ENCODE measurements around the gene CTBP1. TPM values are rescaled to one million over a fixed set of nuclear protein-coding genes. Genes with fewer than 3 reads are reported as not detected.

Gene CTBP1
- total and polyA plus RNA-seq, 7 experiments from 2014 or later, result 57.2 to 233 (median 180) TPM

GRCh38 chr4:1274871-1275270 is 25.9 kb upstream of the CTBP1 start:
- ChIA-PET POLR2A (no interaction called here), CTCF (interaction anchor here (0.6 kb wide), 1 partner anchor 74 kb away, joined by 3 read pairs; no protein-coding TSS in a partner anchor)
- DNase-seq (no peak), ATAC-seq (no peak)
- H3K36me3 ChIP-seq (ENCODE audit: control insufficient read depth in 2 of 3, insufficient read depth in 3 of 3, low read length in 3 of 3), result no peaks in the 10 kb centered on the region
- no peaks in the 10 kb centered on the region for H3K4me1 Mint-ChIP-seq
- peaks cover 0 to 9% (median 0%) of the 10 kb centered on the region in 11 donors for H3K9me3 Mint-ChIP-seq
- H3K27ac Mint-ChIP-seq, result no peak overlapping the region
- no peaks in the 10 kb centered on the region for H3K9me3 ChIP-seq (ENCODE audit: control insufficient read depth in 2 of 3, low read length in 3 of 3)
- H3K36me3 Mint-ChIP-seq, result peaks cover 0 to 19% (median 7%) of the 10 kb centered on the region in 5 donors
- no peak overlapping the region for H3K4me3 Mint-ChIP-seq
- H3K27me3 ChIP-seq (ENCODE audit: control insufficient read depth in 2 of 2, insufficient read depth in 2 of 2, low read length in 2 of 2), result no peaks in the 10 kb centered on the region
- no peak overlapping the region for H3K4me3 ChIP-seq (ENCODE audit: low read length)
- H3K4me1 ChIP-seq (ENCODE audit: control insufficient read depth in 2 of 2, insufficient read depth in 2 of 2, low read length in 2 of 2), result no peaks in the 10 kb centered on the region
- H3K27me3 Mint-ChIP-seq, result no peaks in the 10 kb centered on the region
- no peak overlapping the region for H3K27ac ChIP-seq (ENCODE audit: low read depth, low read length)
- intact Hi-C loops (cut with micrococcal nuclease), result no loop called here

- H3K27ac ChIP-seq (ENCODE audit: low read depth, low read length), result no peak overlapping the region
- no peaks in the 10 kb centered on the region for H3K27me3 ChIP-seq (ENCODE audit: control insufficient read depth in 2 of 2, insufficient read depth in 2 of 2, low read length in 2 of 2)
- H3K4me1 ChIP-seq (ENCODE audit: control insufficient read depth in 2 of 2, insufficient read depth in 2 of 2, low read length in 2 of 2), result peaks cover 0 to 7% of the 10 kb centered on the region in 2 donors
- H3K27me3 Mint-ChIP-seq, result no peaks in the 10 kb centered on the region
- ChIA-PET POLR2A (no interaction called here), CTCF (no interaction called here)
- intact Hi-C loops (cut with micrococcal nuclease), result no loop called here
- H3K36me3 Mint-ChIP-seq, result peaks cover 0 to 23% (median 4%) of the 10 kb centered on the region in 5 donors
- peak overlapping the region in 1 of 9 donors; percentile 19 for H3K27ac Mint-ChIP-seq
- H3K4me1 Mint-ChIP-seq, result peaks cover 8 to 17% (median 12%) of the 10 kb centered on the region in 7 donors
- H3K4me3 ChIP-seq (ENCODE audit: low read length), result no peak overlapping the region
- H3K36me3 ChIP-seq (ENCODE audit: control insufficient read depth in 2 of 3, insufficient read depth in 3 of 3, low read length in 3 of 3), result no peaks in the 10 kb centered on the region
- DNase-seq, result no peak
- peaks cover 0 to 11% (median 3%) of the 10 kb centered on the region in 11 donors for H3K9me3 Mint-ChIP-seq
- no peak for ATAC-seq
- no peak overlapping the region for H3K4me3 Mint-ChIP-seq
- H3K9me3 ChIP-seq (ENCODE audit: control insufficient read depth in 2 of 3, low read length in 3 of 3), result no peaks in the 10 kb centered on the region
Observed at GRCh38 chr4:1271686-1272085, 22.8 kb upstream of the CTBP1 start.

- H3K27me3 Mint-ChIP-seq, result no peaks in the 10 kb centered on the region
- DNase-seq (no peak), ATAC-seq (no peak)
- H3K27ac Mint-ChIP-seq, result no peak overlapping the region
- Histone ChIP-seq H3K27me3 (ENCODE audit: control insufficient read depth in 2 of 2, insufficient read depth in 2 of 2, low read length in 2 of 2) (no peaks in the 10 kb centered on the region), H3K27ac (ENCODE audit: low read depth, low read length) (no peak overlapping the region), H3K9me3 (ENCODE audit: control insufficient read depth in 2 of 3, low read length in 3 of 3) (no peaks in the 10 kb centered on the region), H3K36me3 (ENCODE audit: control insufficient read depth in 2 of 3, insufficient read depth in 3 of 3, low read length in 3 of 3) (no peaks in the 10 kb centered on the region), H3K4me3 (ENCODE audit: low read length) (no peak overlapping the region), H3K4me1 (ENCODE audit: control insufficient read depth in 2 of 2, insufficient read depth in 2 of 2, low read length in 2 of 2) (peaks cover 0 to 7% of the 10 kb centered on the region in 2 donors)
- peaks cover 8 to 22% (median 15%) of the 10 kb centered on the region in 7 donors for H3K4me1 Mint-ChIP-seq
- CTCF ChIA-PET, result interaction anchor here (0.8 to 2.7 kb wide), 9 partner anchors 19 to 141 kb away, joined by 3 to 43 read pairs (median 5); partner anchors contain the start of genes CTBP1 and UVSSA
- H3K9me3 Mint-ChIP-seq, result peaks cover 0 to 13% (median 3%) of the 10 kb centered on the region in 11 donors
- peaks cover 0 to 33% (median 4%) of the 10 kb centered on the region in 5 donors for H3K36me3 Mint-ChIP-seq
- POLR2A ChIA-PET, result interaction anchor here (2.2 to 6.1 kb wide), 2 partner anchors 20 to 102 kb away, joined by 11 to 44 read pairs; partner anchors contain the start of gene CTBP1
- intact Hi-C loops (cut with micrococcal nuclease), result loop anchor here in 1 of 2 donors (5.0 to 10.0 kb wide), 2 partner anchors 78 to 1024 kb away; partner anchors contain the start of gene UVSSA
- H3K4me3 Mint-ChIP-seq, result no peak overlapping the region
Observed at GRCh38 chr4:1269209-1269608, 20.3 kb upstream of the CTBP1 start.

- ChIA-PET CTCF (interaction anchor here (0.6 to 5.0 kb wide), 12 partner anchors 9 to 525 kb away, joined by 3 to 43 read pairs (median 6); partner anchors contain the start of genes CTBP1 and UVSSA), POLR2A (interaction anchor here (0.8 to 6.1 kb wide), 6 partner anchors 13 to 100 kb away, joined by 3 to 44 read pairs (median 8); partner anchors contain the start of genes CTBP1, MAEA and UVSSA)
- Mint-ChIP-seq H3K9me3 (peaks cover 0 to 13% (median 3%) of the 10 kb centered on the region in 11 donors), H3K27ac (peak overlapping the region; percentile 40 to 96 (median 82)), H3K4me1 (peaks cover 8 to 22% (median 15%) of the 10 kb centered on the region in 7 donors), H3K4me3 (peak overlapping the region; percentile 49 to 87 (median 72)), H3K27me3 (no peaks in the 10 kb centered on the region), H3K36me3 (peaks cover 0 to 33% (median 4%) of the 10 kb centered on the region in 5 donors)
- Histone ChIP-seq H3K9me3 (ENCODE audit: control insufficient read depth in 2 of 3, low read length in 3 of 3) (no peaks in the 10 kb centered on the region), H3K36me3 (ENCODE audit: control insufficient read depth in 2 of 3, insufficient read depth in 3 of 3, low read length in 3 of 3) (no peaks in the 10 kb centered on the region), H3K4me1 (ENCODE audit: control insufficient read depth in 2 of 2, insufficient read depth in 2 of 2, low read length in 2 of 2) (peaks cover 0 to 7% of the 10 kb centered on the region in 2 donors), H3K27ac (ENCODE audit: low read depth, low read length) (peak overlapping the region; percentile 45), H3K4me3 (ENCODE audit: low read length) (peak overlapping the region; percentile 53), H3K27me3 (ENCODE audit: control insufficient read depth in 2 of 2, insufficient read depth in 2 of 2, low read length in 2 of 2) (no peaks in the 10 kb centered on the region)
- ATAC-seq (peak; percentile 73), DNase-seq (peak in 5 of 9 donors; percentile 36 to 59 (median 48))
- intact Hi-C loops (cut with micrococcal nuclease), result loop anchor here (1.0 to 10.0 kb wide), 5 partner anchors 18 to 1022 kb away; partner anchors contain the start of genes CTBP1 (in 1 of the 2), MAEA (in 1 of the 2) and UVSSA (in 1 of the 2)
Observed at GRCh38 chr4:1266881-1267763, 18.2 kb upstream of the CTBP1 start.

GRCh38 chr4:1265351-1265750 is 16.4 kb upstream of the CTBP1 start:
- Mint-ChIP-seq H3K27me3 (no peaks in the 10 kb centered on the region), H3K4me1 (peaks cover 15 to 26% (median 17%) of the 10 kb centered on the region in 7 donors), H3K9me3 (peaks cover 0 to 11% (median 0%) of the 10 kb centered on the region in 11 donors), H3K36me3 (peaks cover 0 to 35% (median 0%) of the 10 kb centered on the region in 5 donors), H3K4me3 (no peak overlapping the region), H3K27ac (no peak overlapping the region)
- intact Hi-C loops (cut with micrococcal nuclease), result loop anchor here in 1 of 2 donors (5.0 to 10.0 kb wide), 2 partner anchors 82 to 1021 kb away; partner anchors contain the start of gene UVSSA
- POLR2A ChIA-PET, result interaction anchor here (0.7 to 6.1 kb wide), 5 partner anchors 8 to 98 kb away, joined by 3 to 44 read pairs (median 6); partner anchors contain the start of genes CTBP1 and UVSSA
- Histone ChIP-seq H3K27me3 (ENCODE audit: control insufficient read depth in 2 of 2, insufficient read depth in 2 of 2, low read length in 2 of 2) (no peaks in the 10 kb centered on the region), H3K4me3 (ENCODE audit: low read length) (no peak overlapping the region), H3K4me1 (ENCODE audit: control insufficient read depth in 2 of 2, insufficient read depth in 2 of 2, low read length in 2 of 2) (peaks cover 0 to 7% of the 10 kb centered on the region in 2 donors), H3K36me3 (ENCODE audit: control insufficient read depth in 2 of 3, insufficient read depth in 3 of 3, low read length in 3 of 3) (no peaks in the 10 kb centered on the region), H3K9me3 (ENCODE audit: control insufficient read depth in 2 of 3, low read length in 3 of 3) (no peaks in the 10 kb centered on the region), H3K27ac (ENCODE audit: low read depth, low read length) (no peak overlapping the region)
- DNase-seq (no peak), ATAC-seq (no peak)
- CTCF ChIA-PET, result interaction anchor here (1.3 to 5.0 kb wide), 2 partner anchors 98 to 133 kb away, joined by 9 to 34 read pairs; no protein-coding TSS in a partner anchor

GRCh38 chr4:1264942-1265341 is 16.0 kb upstream of the CTBP1 start:
- H3K4me1 ChIP-seq (ENCODE audit: control insufficient read depth in 2 of 2, insufficient read depth in 2 of 2, low read length in 2 of 2), result peaks cover 0 to 7% of the 10 kb centered on the region in 2 donors
- intact Hi-C loops (cut with micrococcal nuclease), result loop anchor here in 1 of 2 donors (5.0 to 10.0 kb wide), 2 partner anchors 82 to 1020 kb away; partner anchors contain the start of gene UVSSA
- peaks cover 0 to 38% (median 0%) of the 10 kb centered on the region in 5 donors for H3K36me3 Mint-ChIP-seq
- no peak overlapping the region for H3K27ac Mint-ChIP-seq
- no peak overlapping the region for H3K4me3 ChIP-seq (ENCODE audit: low read length)
- POLR2A ChIA-PET, result interaction anchor here (0.7 to 6.1 kb wide), 3 partner anchors 16 to 98 kb away, joined by 3 to 44 read pairs (median 6); partner anchors contain the start of gene CTBP1
- no peak for ATAC-seq
- CTCF ChIA-PET, result interaction anchor here (5.0 kb wide), 1 partner anchor 133 kb away, joined by 34 read pairs; no protein-coding TSS in a partner anchor
- H3K27me3 Mint-ChIP-seq, result no peaks in the 10 kb centered on the region
- no peaks in the 10 kb centered on the region for H3K36me3 ChIP-seq (ENCODE audit: control insufficient read depth in 2 of 3, insufficient read depth in 3 of 3, low read length in 3 of 3)
- no peaks in the 10 kb centered on the region for H3K9me3 ChIP-seq (ENCODE audit: control insufficient read depth in 2 of 3, low read length in 3 of 3)
- no peaks in the 10 kb centered on the region for H3K27me3 ChIP-seq (ENCODE audit: control insufficient read depth in 2 of 2, insufficient read depth in 2 of 2, low read length in 2 of 2)
- DNase-seq, result no peak
- peaks cover 0 to 11% (median 0%) of the 10 kb centered on the region in 11 donors for H3K9me3 Mint-ChIP-seq
- H3K4me1 Mint-ChIP-seq, result peaks cover 17 to 30% (median 19%) of the 10 kb centered on the region in 7 donors
- no peak overlapping the region for H3K4me3 Mint-ChIP-seq
- no peak overlapping the region for H3K27ac ChIP-seq (ENCODE audit: low read depth, low read length)
